ENCODE measurements around the gene JADE2.
"Not testable (repeated sequence)": the region's sequence is repeated elsewhere in the genome, so short reads cannot be mapped to it uniquely, and the experiment has no call there.

JADE2 gene

GRCh38 chr5:134524826-134525682 lies at the start of gene JADE2:
Gene JADE2, plus strand, starts transcription at chr5:134525670. Its CDS starts 10,188 bp downstream, at chr5:134535858.
- in situ Hi-C loops (cut with MboI; ENCODE audit: low sequenced_read_pairs) = no loop called here

- in situ Hi-C loops (cut with MboI; ENCODE audit: low sequenced_read_pairs) = no loop called here
These were observed 47.8 kb upstream of the JADE2 start for GRCh38 chr5:134477462-134478245.

- in situ Hi-C loops (cut with MboI; ENCODE audit: low sequenced_read_pairs) = no loop called here
These were observed 45.6 kb upstream of the JADE2 start for GRCh38 chr5:134479839-134480238.

GRCh38 chr5:134489227-134489944 lies 36.1 kb upstream of the JADE2 start:
- in situ Hi-C loops (cut with MboI; ENCODE audit: low sequenced_read_pairs) = no loop called here

- in situ Hi-C loops (cut with MboI; ENCODE audit: low sequenced_read_pairs) = no loop called here
These were observed 35.1 kb upstream of the JADE2 start for GRCh38 chr5:134490255-134490924.

GRCh38 chr5:134490925-134491271 lies 34.6 kb upstream of the JADE2 start:
- in situ Hi-C loops (cut with MboI; ENCODE audit: low sequenced_read_pairs) = no loop called here

GRCh38 chr5:134491841-134492442 lies 33.5 kb upstream of the JADE2 start:
- in situ Hi-C loops (cut with MboI; ENCODE audit: low sequenced_read_pairs) = no loop called here

- in situ Hi-C loops (cut with MboI; ENCODE audit: low sequenced_read_pairs) = no loop called here
These were observed 32.9 kb upstream of the JADE2 start for GRCh38 chr5:134492568-134492967.

- in situ Hi-C loops (cut with MboI; ENCODE audit: low sequenced_read_pairs) = no loop called here
These were observed 31.9 kb upstream of the JADE2 start for GRCh38 chr5:134493461-134494055.

- in situ Hi-C loops (cut with MboI; ENCODE audit: low sequenced_read_pairs) = no loop called here
These were observed 30.7 kb upstream of the JADE2 start for GRCh38 chr5:134494780-134495179.

- in situ Hi-C loops (cut with MboI; ENCODE audit: low sequenced_read_pairs) = not testable (repeated sequence)
These were observed 25.6 kb upstream of the JADE2 start for GRCh38 chr5:134499905-134500304.

- in situ Hi-C loops (cut with MboI; ENCODE audit: low sequenced_read_pairs) = no loop called here
These were observed 24.6 kb upstream of the JADE2 start for GRCh38 chr5:134500699-134501430.

- in situ Hi-C loops (cut with MboI; ENCODE audit: low sequenced_read_pairs) = no loop called here
These were observed 23.2 kb upstream of the JADE2 start for GRCh38 chr5:134502259-134502658.

GRCh38 chr5:134503088-134503936 lies 22.2 kb upstream of the JADE2 start:
- in situ Hi-C loops (cut with MboI; ENCODE audit: low sequenced_read_pairs) = no loop called here

GRCh38 chr5:134503937-134504437 lies 21.5 kb upstream of the JADE2 start:
- in situ Hi-C loops (cut with MboI; ENCODE audit: low sequenced_read_pairs) = no loop called here

GRCh38 chr5:134504629-134505300 lies 20.7 kb upstream of the JADE2 start:
- in situ Hi-C loops (cut with MboI; ENCODE audit: low sequenced_read_pairs) = no loop called here
